ENCODE measurements around the gene FRY. TPM values are rescaled to one million over a fixed set of nuclear protein-coding genes. Genes with fewer than 3 reads are reported as not detected.
"Not testable (repeated sequence)": the region's sequence is repeated elsewhere in the genome, so short reads cannot be mapped to it uniquely, and the experiment has no call there.

The FRY gene
- 10 to 100 TPM in 2 of 3 donors, 1 to 10 TPM in 1; 9.2 to 38.5 (median 10.5) TPM for total RNA-seq
- long read RNA-seq, donor 1, partial matches to known transcripts, result 13 of 16 reads
- long read RNA-seq, donor 1, other reads (novel, unspliced or antisense), result 3 of 16 reads
- long read RNA-seq, donor 2, partial matches to known transcripts, result 3 of 3 reads
- long read RNA-seq, donor 2, other reads (novel, unspliced or antisense), result 0 of 3 reads

GRCh38 chr13:32031025-32031814 lies at the start of gene FRY:
Gene FRY, plus strand, starts transcription at chr13:32031774. Its CDS starts 22 bp downstream, at chr13:32031796.
- H3K9me3 ChIP-seq, result no peaks in the 10 kb centered on the region
- no peaks in the 10 kb centered on the region for H3K36me3 ChIP-seq (ENCODE audit: low read depth)
- intact Hi-C loops (cut with DNase I, micrococcal nuclease), result no loop called here
- TF ChIP-seq CTCF (IDR thresholded peaks at IDR 0.05), result no peak
- DNase-seq (peak; percentile 59 to 83 (median 78)), ATAC-seq (peak; percentile 85)
- H3K4me3 ChIP-seq, result peak within 1 kb of the TSS; percentile 13
- peaks cover 3% of the 10 kb centered on the region for H3K4me1 ChIP-seq (ENCODE audit: low read depth)

GRCh38 chr13:31982124-31982523 lies 49.5 kb upstream of the FRY start:
- Histone ChIP-seq H3K9me3 (no peaks in the 10 kb centered on the region), H3K4me3 (no peak overlapping the region), H3K4me1 (ENCODE audit: low read depth) (no peaks in the 10 kb centered on the region), H3K36me3 (ENCODE audit: low read depth) (no peaks in the 10 kb centered on the region)
- intact Hi-C loops (cut with DNase I, micrococcal nuclease), result no loop called here
- ATAC-seq (no peak), DNase-seq (no peak)
- TF ChIP-seq CTCF (IDR thresholded peaks at IDR 0.05), result no peak

- no peaks in the 10 kb centered on the region for H3K36me3 ChIP-seq (ENCODE audit: low read depth)
- no peak for TF ChIP-seq CTCF (IDR thresholded peaks at IDR 0.05)
- ATAC-seq, result peak; percentile 85
- no peaks in the 10 kb centered on the region for H3K9me3 ChIP-seq
- no peaks in the 10 kb centered on the region for H3K4me1 ChIP-seq (ENCODE audit: low read depth)
- DNase-seq, result peak in 2 of 3 donors; percentile 29 to 41
- H3K4me3 ChIP-seq, result no peak overlapping the region
- intact Hi-C loops (cut with DNase I, micrococcal nuclease), result no loop called here
These were observed 49.0 kb upstream of the FRY start for GRCh38 chr13:31982540-31982939.

- H3K36me3 ChIP-seq (ENCODE audit: low read depth); intact Hi-C loops (cut with DNase I, micrococcal nuclease); H3K4me3 ChIP-seq; ATAC-seq; H3K9me3 ChIP-seq; DNase-seq; H3K4me1 ChIP-seq (ENCODE audit: low read depth): not testable (repeated sequence)
These were observed 47.9 kb upstream of the FRY start for GRCh38 chr13:31983696-31984095.

GRCh38 chr13:31984388-31984787 lies 47.2 kb upstream of the FRY start:
- intact Hi-C loops (cut with DNase I, micrococcal nuclease), result not testable (repeated sequence)

GRCh38 chr13:31986676-31987470 lies 44.7 kb upstream of the FRY start:
- Histone ChIP-seq H3K4me3 (no peak overlapping the region), H3K4me1 (ENCODE audit: low read depth) (no peaks in the 10 kb centered on the region), H3K36me3 (ENCODE audit: low read depth) (no peaks in the 10 kb centered on the region), H3K9me3 (no peaks in the 10 kb centered on the region)
- DNase-seq (no peak), ATAC-seq (no peak)
- no peak for TF ChIP-seq CTCF (IDR thresholded peaks at IDR 0.05)
- intact Hi-C loops (cut with DNase I, micrococcal nuclease), result no loop called here

More at GRCh38 chr13:31984388-31984787, 47.2 kb upstream of the FRY start:
- H3K9me3 ChIP-seq; H3K36me3 ChIP-seq (ENCODE audit: low read depth); H3K4me1 ChIP-seq (ENCODE audit: low read depth); DNase-seq; H3K4me3 ChIP-seq; ATAC-seq: not testable (repeated sequence)

All from mucosa of descending colon (tissue), 3 donors.